ENCODE measurements around the gene GRK6. TPM values are rescaled to one million over a fixed set of nuclear protein-coding genes. Genes with fewer than 3 reads are reported as not detected.

The GRK6 gene
- total and polyA plus RNA-seq, 9 of the 15 experiments (the other 6 are each of a cell fraction or from before 2014, with no cell fraction given), result 0.63 to 122 (median 44.5) TPM

- TF ChIP-seq ZNF609 (CRISPR knock-in tag; IDR thresholded peaks at IDR 0.05; ENCODE audit: borderline replicate concordance), result no peak
These were observed 493 bp upstream of the GRK6 start (continued) for GRCh38 chr5:177425801-177426565.

- peak overlapping the region; percentile 96 to 97 for H3K9ac ChIP-seq (ENCODE audit: insufficient read depth in 1 of 2, low read depth in 2 of 2, low read length in 2 of 2)
- peak overlapping the region; percentile 98 for H3K27ac ChIP-seq (ENCODE audit: extremely low read depth, low read depth, low read length)
- TSS peak; percentile 64 for BruUV-seq (replicated peaks)
- ATAC-seq (peak; percentile 25), FAIRE-seq (no peak), DNase-seq (ENCODE audit: extremely low read depth in 1 of 4, low spot score in 3 of 4) (peak; percentile 70 to 82 (median 74))
- peak overlapping the region; percentile 91 for H3K4me3 ChIP-seq
- H3K9me1 ChIP-seq (ENCODE audit: control insufficient read depth, insufficient read depth, low read length), result no peaks in the 10 kb centered on the region
- in situ Hi-C loops (cut with MboI), result no loop called here
- ChIA-PET POLR2A (interaction anchor here (0.6 to 10.8 kb wide), 19 partner anchors 9 to 670 kb away, joined by 3 to 210 read pairs (median 4); partner anchors contain the start of gene PRR7), CTCF (ENCODE audit: low intra/inter-chr PET ratio) (no interaction called here)
- H4K20me1 ChIP-seq (replicated peaks; ENCODE audit: control insufficient read depth, insufficient read depth, low read length), result peaks cover 22% of the 10 kb centered on the region; the same call in 1 of the 2 replicates
- H3K27me3 ChIP-seq (ENCODE audit: control insufficient read depth in 2 of 2, insufficient read depth in 2 of 2, low read length in 2 of 2), result no peaks in the 10 kb centered on the region
- 2% methylated on average over 11 of the region's 11 CpGs for WGBS (ENCODE audit: insufficient coverage, low coverage, missing lambda C conversion rate)
- peaks cover 30 to 66% of the 10 kb centered on the region in 2 experiments for H3K4me1 ChIP-seq (replicated peaks in 1 of 2; ENCODE audit: control insufficient read depth in 2 of 2, insufficient read depth in 2 of 2, low read length in 2 of 2)
- peaks cover 50% of the 10 kb centered on the region for H3K79me2 ChIP-seq (ENCODE audit: control insufficient read depth, insufficient read depth, low read length)
- no peak overlapping the region for H2AFZ ChIP-seq (ENCODE audit: low read depth, low read length)
- H3K4me2 ChIP-seq (ENCODE audit: insufficient read depth, low read length), result peak overlapping the region; percentile 98
- H3K36me3 ChIP-seq (ENCODE audit: control insufficient read depth, insufficient read depth, low read length), result peaks cover 51% of the 10 kb centered on the region; the same call in 2 of the 3 replicates
- H3K9me3 ChIP-seq (replicated peaks; ENCODE audit: control insufficient read depth, insufficient read depth, low read depth, low read length), result no peaks in the 10 kb centered on the region
- intact Hi-C loops (cut with micrococcal nuclease), result loop anchor here (2.0 kb wide), 1 partner anchor 27 kb away; no protein-coding TSS in a partner anchor
- TF ChIP-seq ZNF830 (CRISPR knock-in tag; IDR thresholded peaks at IDR 0.05), result no peak
- TF ChIP-seq HSF4 (CRISPR knock-in tag; IDR thresholded peaks at IDR 0.05; ENCODE audit: borderline replicate concordance), result no peak
- TF ChIP-seq, protein P1, sequence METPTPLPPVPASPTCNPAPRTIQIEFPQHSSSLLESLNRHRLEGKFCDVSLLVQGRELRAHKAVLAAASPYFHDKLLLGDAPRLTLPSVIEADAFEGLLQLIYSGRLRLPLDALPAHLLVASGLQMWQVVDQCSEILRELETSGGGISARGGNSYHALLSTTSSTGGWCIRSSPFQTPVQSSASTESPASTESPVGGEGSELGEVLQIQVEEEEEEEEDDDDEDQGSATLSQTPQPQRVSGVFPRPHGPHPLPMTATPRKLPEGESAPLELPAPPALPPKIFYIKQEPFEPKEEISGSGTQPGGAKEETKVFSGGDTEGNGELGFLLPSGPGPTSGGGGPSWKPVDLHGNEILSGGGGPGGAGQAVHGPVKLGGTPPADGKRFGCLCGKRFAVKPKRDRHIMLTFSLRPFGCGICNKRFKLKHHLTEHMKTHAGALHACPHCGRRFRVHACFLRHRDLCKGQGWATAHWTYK (CRISPR knock-in tag; IDR thresholded peaks at IDR 0.05), result no peak
- TF ChIP-seq NFIC (IDR thresholded peaks at IDR 0.05), result 0 out of 2 replicates have a peak, but pooled peaks have one; percentile 3
- TF ChIP-seq AFF4 (CRISPR knock-in tag; IDR thresholded peaks at IDR 0.05), result peak; percentile 83
These were observed 841 bp downstream of the GRK6 start for GRCh38 chr5:177427211-177427822.

All from K562 (cell line).